ENCODE results near the gene SMG9.
"Not testable (repeated sequence)": the region's sequence is repeated elsewhere in the genome, so short reads cannot be mapped to it uniquely, and the experiment has no call there.

The SMG9 gene

GRCh38 chr19:43765109-43765876 lies 10.5 kb upstream of the SMG9 start:
- Histone ChIP-seq H3K36me3 (ENCODE audit: insufficient read depth) (no peaks in the 10 kb centered on the region), H3K27me3 (ENCODE audit: insufficient read depth, low read depth) (no peaks in the 10 kb centered on the region), H3K4me2 (no peak overlapping the region), H3K9ac (no peak overlapping the region), H3K4me1 (ENCODE audit: low read depth, poor library complexity, severe bottlenecking) (no peaks in the 10 kb centered on the region), H4K20me1 (ENCODE audit: insufficient read depth) (no peaks in the 10 kb centered on the region), H2AFZ (ENCODE audit: low read depth) (no peak overlapping the region), H3K27ac (no peak overlapping the region), H3K4me3 (IDR thresholded peaks at IDR 0.05; ENCODE audit: insufficient read depth, low read depth, low read length) (no peak overlapping the region), H3K79me2 (ENCODE audit: insufficient read depth, low read depth) (no peaks in the 10 kb centered on the region)
- no peak for TF ChIP-seq CTCF (conservative IDR thresholded peaks at IDR 0.05; ENCODE audit: low read depth, low read length)

GRCh38 chr19:43764684-43765083 lies 9.9 kb upstream of the SMG9 start:
- H3K27ac ChIP-seq; H3K4me3 ChIP-seq (IDR thresholded peaks at IDR 0.05; ENCODE audit: insufficient read depth, low read depth, low read length); H3K79me2 ChIP-seq (ENCODE audit: insufficient read depth, low read depth); H3K4me2 ChIP-seq; H3K27me3 ChIP-seq (ENCODE audit: insufficient read depth, low read depth); H3K36me3 ChIP-seq (ENCODE audit: insufficient read depth); H4K20me1 ChIP-seq (ENCODE audit: insufficient read depth); H3K9ac ChIP-seq; H3K4me1 ChIP-seq (ENCODE audit: low read depth, poor library complexity, severe bottlenecking); H2AFZ ChIP-seq (ENCODE audit: low read depth): not testable (repeated sequence)

- no peaks in the 10 kb centered on the region for H3K4me1 ChIP-seq (ENCODE audit: low read depth, poor library complexity, severe bottlenecking)
- no peaks in the 10 kb centered on the region for H3K79me2 ChIP-seq (ENCODE audit: insufficient read depth, low read depth)
- H3K4me2 ChIP-seq: no peak overlapping the region
- no peak for TF ChIP-seq CTCF (conservative IDR thresholded peaks at IDR 0.05; ENCODE audit: low read depth, low read length)
- no peaks in the 10 kb centered on the region for H3K27me3 ChIP-seq (ENCODE audit: insufficient read depth, low read depth)
- H3K9ac ChIP-seq: no peak overlapping the region
- no peaks in the 10 kb centered on the region for H3K36me3 ChIP-seq (ENCODE audit: insufficient read depth)
- H4K20me1 ChIP-seq (ENCODE audit: insufficient read depth): no peaks in the 10 kb centered on the region
- no peak overlapping the region for H3K4me3 ChIP-seq (IDR thresholded peaks at IDR 0.05; ENCODE audit: insufficient read depth, low read depth, low read length)
- H3K27ac ChIP-seq: no peak overlapping the region
- H2AFZ ChIP-seq (ENCODE audit: low read depth): no peak overlapping the region
Measured at GRCh38 chr19:43763473-43763939, 8.7 kb upstream of the SMG9 start.

GRCh38 chr19:43762814-43763213 lies 8.1 kb upstream of the SMG9 start:
- no peaks in the 10 kb centered on the region for H3K27me3 ChIP-seq (ENCODE audit: insufficient read depth, low read depth)

More at GRCh38 chr19:43762814-43763213, 8.1 kb upstream of the SMG9 start:
- Histone ChIP-seq H3K4me2 (no peak overlapping the region), H3K27ac (no peak overlapping the region), H2AFZ (ENCODE audit: low read depth) (no peak overlapping the region), H3K4me1 (ENCODE audit: low read depth, poor library complexity, severe bottlenecking) (no peaks in the 10 kb centered on the region), H4K20me1 (ENCODE audit: insufficient read depth) (no peaks in the 10 kb centered on the region), H3K36me3 (ENCODE audit: insufficient read depth) (no peaks in the 10 kb centered on the region), H3K79me2 (ENCODE audit: insufficient read depth, low read depth) (no peaks in the 10 kb centered on the region), H3K9ac (no peak overlapping the region), H3K4me3 (IDR thresholded peaks at IDR 0.05; ENCODE audit: insufficient read depth, low read depth, low read length) (no peak overlapping the region)
- TF ChIP-seq CTCF (conservative IDR thresholded peaks at IDR 0.05; ENCODE audit: low read depth, low read length): no peak
